ELF-1 (cell line): Measurements from ENCODE around the gene CAMSAP3.

Experiments used
- DNase-seq: peaks from one replicate; pipeline ENCODE4 v3.0.0-alpha.2; 2016; ENCODE audit warnings: low read depth, low spot score

CAMSAP3 gene

DNA sequence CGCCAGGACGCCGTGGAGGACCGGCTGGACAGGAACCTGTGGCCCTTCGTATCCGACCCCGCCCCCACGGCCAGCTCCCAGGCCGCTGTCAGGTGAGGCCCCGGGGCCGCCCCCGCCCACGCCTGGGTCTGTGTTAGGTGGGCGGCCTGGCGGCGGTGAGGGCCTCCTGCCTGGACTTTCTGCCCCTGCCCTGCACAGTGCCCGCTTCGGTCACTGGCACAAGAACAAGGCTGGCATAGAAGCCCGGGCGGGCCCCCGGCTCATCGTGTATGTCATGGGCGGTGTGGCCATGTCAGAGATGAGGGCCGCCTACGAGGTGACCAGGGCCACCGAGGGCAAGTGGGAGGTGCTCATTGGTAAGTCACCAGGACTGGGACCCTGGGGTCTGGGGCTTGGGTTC, 51.5 kb downstream of the CAMSAP3 start:
- no peak for DNase-seq

DNA sequence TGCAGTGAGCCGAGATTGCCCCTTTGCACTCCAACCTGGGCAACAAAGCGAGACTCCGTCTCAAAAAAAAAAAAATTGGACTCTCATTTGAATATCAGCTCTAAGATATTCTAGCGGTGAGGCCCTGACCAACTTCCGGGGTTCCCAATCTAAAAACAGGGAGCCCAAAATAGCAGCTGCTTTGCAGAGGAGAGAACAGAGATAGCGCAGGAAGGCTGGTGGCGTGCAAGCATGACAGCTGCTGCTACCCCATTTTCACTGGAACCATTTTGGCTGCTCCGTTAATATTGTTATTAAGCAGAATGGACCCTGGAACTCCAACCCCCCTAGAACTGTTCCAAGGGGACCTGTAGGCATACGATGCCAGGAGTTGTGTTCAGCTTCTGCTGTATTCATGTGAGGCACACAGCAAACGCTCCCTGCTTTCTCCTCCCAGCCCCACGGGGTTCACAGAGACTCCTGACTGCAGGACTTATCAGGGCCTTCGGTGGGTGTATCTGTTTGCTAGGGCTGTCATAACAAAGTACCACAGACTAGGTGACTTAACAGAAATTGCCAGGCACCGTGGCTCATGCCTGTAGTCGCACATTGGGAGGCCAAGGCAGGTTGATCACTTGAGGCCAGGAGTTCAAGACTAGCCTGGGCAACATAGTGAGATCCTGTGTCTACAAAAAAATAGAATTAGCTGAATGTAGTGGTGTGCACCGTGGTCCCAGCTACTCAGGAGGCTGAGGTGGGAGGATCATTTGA, 52.8 kb downstream of the CAMSAP3 start:
- no peak for DNase-seq

DNA sequence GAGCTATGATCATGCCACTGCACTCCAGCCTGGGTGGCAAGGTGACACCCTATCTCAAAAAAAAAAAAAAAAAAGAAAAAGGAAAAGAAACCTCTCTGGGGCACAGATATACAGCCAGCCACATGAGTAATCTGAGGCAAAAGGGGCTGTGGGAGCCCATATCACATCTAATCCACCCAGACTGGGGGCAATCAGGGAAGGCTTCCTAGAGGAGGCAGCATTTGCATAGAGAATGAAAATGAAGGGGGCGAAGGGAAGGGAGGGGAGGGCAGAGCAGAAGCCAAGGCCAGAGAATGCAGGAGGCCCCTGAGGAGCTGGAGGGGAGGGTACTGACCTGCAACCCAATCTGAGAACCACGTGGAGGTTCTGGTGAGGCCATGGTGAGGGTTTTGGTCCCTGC, 54.5 kb downstream of the CAMSAP3 start:
- no peak for DNase-seq

DNA sequence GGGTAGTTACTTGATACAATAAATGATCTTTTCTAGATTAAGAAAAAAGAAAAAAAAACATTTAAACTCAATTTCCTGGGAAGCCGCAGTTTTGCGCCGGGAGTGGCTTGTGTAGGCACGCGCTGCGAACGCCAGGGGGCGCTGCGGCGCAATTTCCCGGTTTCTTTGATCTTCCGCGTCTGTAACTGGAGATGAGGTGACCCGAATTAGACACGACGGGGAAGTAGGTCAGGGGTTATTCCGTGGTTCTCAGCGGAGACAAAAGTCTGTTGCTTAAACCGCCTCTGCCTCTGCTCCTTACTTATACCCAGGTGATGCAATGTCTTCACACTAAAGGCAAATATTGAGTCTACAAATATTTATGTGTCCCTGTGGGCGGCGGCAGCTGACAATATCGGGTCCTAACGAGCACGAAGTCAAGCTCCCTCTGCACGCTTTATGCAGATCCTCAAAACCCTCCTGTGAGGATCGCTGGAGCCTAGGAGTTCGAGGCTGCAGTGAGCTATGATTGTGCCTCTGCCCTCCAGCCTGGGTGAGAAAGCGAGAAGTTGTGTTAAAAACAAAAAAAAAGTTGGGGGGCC, 56.5 kb downstream of the CAMSAP3 start:
- peak; percentile 92 for DNase-seq

DNA sequence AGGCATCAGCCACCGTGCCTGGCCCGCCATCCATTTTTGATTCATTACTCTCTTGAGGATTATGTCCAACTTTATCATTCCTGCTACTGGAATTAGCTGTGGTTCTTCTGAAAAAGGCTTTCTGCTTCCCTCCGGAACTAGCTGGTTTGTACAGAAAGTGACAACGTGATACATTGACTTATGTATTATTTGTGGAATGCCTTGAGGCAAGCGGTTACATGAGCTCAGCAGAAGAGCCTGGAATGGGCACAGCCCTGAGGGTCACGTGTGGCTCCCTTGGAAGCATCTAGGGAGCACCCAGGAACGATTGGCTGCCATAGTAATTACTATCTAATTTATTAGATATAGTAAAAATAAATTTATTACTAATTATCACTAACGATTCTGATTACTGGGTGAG, 58.7 kb downstream of the CAMSAP3 start:
- no peak for DNase-seq

DNA sequence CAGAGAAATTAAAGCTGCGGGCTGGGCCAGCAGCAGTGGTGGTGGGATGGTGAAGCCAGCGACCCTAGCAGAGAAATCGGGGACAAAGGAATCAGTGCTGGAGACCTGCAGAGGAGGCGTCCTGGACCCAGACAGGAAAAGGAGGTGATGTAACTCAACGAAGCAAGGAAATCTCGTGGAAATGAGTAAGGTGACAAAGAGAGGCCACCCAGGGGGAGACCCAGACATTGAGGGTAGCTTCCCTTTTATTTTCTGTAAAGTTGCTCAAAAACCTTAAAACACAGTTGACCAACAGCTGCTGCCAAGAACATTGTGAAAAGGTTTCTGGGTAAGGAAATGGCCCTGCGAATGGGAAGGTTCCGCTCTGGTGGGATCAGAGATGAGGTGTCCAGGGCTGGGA, 59.9 kb downstream of the CAMSAP3 start:
- no peak for DNase-seq

DNA sequence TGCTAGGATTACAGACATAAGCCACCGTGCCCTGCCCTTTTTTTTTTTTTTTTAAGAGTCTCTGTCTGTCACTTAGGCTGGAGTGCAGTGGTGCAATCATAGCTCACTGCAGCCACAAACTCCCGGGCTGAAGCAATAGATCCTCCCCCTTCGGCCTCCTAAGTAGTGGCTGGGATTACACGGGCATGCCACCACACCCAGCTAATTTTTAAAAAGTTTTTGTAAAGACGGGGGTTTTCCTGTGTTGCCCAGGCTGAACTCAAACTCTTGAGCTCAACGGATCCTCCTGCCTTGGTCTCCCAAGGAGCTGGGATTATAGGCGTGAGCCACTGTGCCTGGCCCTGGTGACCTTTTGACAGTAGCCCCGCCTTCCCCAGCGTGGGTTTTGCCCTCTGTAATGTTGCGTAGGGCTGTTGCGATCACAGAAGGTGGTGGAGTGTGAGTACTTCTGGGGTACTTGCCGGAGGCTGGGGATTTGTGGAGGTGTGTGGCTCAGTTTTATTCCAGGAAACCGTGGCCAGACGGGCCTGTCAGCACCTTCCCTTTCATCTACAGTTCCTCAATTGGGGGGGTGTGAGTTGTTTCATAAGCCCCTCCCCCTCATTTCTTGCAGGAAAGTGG, 61.6 kb downstream of the CAMSAP3 start:
- DNase-seq, result no peak

DNA sequence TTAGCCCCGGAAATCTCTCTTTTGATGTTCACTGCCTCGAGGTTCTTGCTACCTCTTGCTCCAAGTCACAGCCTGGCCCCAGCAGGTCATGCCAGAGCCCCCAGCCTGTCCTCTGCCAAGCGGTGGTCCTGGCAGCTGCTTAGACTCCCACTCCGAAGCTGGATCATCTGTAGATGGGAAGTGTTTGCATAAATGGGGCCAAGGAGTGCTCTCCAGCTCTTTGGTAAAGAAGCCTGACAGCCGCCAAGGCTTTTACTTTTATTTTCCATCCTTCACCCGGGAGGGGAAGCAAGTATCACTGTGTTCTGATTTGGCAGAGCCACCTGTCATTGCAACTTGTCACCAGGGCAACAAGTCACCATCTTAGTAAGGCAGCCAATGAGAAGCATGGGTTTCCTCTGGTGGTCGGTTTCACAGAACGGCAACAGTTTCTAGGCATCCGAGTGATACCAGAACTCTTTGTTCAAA, 62.6 kb downstream of the CAMSAP3 start:
- no peak for DNase-seq

DNA sequence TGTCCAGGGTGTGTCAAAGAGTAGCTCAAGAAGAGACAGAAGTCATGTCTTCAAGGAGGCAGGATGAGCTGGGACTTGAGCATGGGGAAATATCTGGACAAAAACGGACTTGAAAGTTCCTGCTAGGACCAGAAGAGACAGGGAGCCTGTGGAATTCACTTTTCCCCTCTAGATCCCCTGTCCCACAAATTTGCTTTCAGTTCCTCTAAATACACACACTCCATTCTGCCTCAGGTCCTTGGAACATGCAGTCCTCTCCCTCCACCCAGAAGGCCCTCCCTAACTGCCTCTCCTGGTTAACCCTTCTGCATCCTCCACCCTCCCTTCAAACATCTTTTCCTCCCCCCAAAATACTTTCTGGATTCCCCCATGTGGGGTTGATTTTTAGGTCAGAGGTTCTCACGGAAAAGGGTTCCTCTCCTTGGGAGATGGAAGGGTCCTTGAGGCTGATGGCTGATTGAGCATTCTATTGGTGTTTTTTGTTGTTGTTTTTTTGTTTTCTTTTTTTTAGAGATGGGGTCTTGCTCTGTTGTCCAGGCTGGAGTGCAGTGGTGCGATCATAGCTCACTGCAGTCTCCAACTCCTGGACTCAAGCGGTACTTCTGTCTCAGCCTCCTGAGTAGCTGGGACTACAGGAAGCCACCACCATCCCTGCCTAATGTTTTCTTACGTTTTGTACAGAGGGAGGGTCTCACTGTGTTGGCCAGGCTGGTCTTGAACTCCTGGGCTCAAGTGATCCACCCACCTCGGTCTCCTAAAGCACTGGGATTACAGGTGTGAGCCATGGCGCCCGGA, 66.3 kb downstream of the CAMSAP3 start:
- DNase-seq, result no peak

DNA sequence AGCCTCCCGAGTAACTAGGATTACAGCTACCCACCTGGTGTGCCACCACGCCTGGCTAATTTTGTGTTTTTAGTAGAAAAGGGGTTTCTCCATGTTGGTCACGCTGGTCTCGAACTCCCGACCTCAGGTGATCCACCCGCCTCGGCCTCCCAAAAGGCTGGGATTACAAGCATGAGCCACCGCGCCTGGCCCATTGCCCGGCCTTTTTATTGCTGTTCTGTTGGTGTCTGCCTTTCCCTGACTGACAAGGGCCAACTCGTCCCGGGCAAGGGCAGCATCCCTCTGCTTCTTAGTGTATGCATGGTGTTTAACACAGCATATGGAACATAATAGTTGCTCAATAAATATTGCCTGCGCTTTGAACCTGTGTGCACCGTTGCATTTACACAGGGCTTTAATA, 67.0 kb downstream of the CAMSAP3 start:
- DNase-seq, result no peak

DNA sequence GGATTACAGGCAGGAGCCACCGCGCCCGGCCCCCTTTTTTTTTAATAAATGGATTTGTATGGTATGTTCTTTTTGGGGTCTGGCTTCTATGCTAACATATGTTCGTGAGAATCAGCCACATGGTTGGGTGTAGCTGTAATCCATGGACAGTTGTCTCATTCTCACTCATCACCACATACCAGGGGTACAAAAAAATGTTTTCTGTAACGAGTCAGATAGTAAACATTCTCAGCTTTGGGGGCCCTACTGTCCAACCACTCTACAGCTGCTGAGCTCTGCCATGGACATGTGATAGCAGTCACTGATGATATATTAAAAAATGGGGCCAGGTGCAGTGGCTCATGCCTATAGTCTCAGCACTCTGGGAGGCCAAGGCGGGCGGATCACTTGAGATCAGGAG, 68.0 kb downstream of the CAMSAP3 start:
- DNase-seq, result no peak

DNA sequence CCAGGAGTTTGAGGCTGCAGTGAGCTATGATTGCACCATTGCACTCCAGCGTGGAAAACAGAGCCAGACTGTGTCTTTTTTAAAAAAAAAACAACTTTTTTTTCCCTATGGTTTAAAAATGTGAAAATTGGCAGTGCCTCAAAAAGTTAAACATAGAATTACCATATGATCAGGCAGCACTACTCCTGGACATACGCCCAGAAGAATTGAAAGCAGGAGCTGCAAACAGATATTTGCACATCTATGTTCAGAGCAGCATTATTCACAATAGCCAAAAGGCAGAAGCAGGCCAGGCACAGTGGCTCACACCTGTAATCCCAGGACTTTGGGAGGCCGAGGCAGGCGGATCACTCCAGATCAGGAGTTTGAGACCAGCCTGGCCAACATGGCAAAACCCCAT, 69.4 kb downstream of the CAMSAP3 start:
- no peak for DNase-seq
